ENCODE results near the gene CDH13. TPM values are rescaled to one million over a fixed set of nuclear protein-coding genes. Genes with fewer than 3 reads are reported as not detected.

The CDH13 gene
- total and polyA plus RNA-seq, 2 of the 8 experiments (the other 6 are each of a cell fraction or from before 2014, with no cell fraction given), result 2.3 to 2.4 TPM

GRCh38 chr16:82784573-82784968, 157.8 kb downstream of the CDH13 start (continued):
- TF ChIP-seq CHD7 (IDR thresholded peaks at IDR 0.05; ENCODE audit: insufficient replicate concordance, low read length) (no peak), KDM5A (IDR thresholded peaks at IDR 0.05; ENCODE audit: low read length) (no peak)
